Stimulated activated CD4-positive, alpha-beta T cell treated with anti-CD3 and anti-CD28 coated beads, TNF-alpha, amount 100 ng/mL, for 4 hours (primary cell): ENCODE data around the gene COL4A2.

ENCODE experiments used
- DNase-seq, 3 experiments: peaks; one replicate each; pipeline ENCODE4 v3.0.0-alpha.2; 2020; ENCODE audit warnings: low read depth in 3 of 3

Gene COL4A2

GRCh38 chr13:110322126-110322827 is 15.2 kb downstream of the COL4A2 start:
- no peak for DNase-seq

- DNase-seq = no peak
Measured at GRCh38 chr13:110322828-110323171, 15.7 kb downstream of the COL4A2 start.

GRCh38 chr13:110323172-110323891 is 16.2 kb downstream of the COL4A2 start:
- DNase-seq = no peak

- DNase-seq = no peak
Measured at GRCh38 chr13:110324026-110324749, 17.1 kb downstream of the COL4A2 start.

GRCh38 chr13:110326263-110326904 is 19.3 kb downstream of the COL4A2 start:
- no peak for DNase-seq

GRCh38 chr13:110327051-110327721 is 20.1 kb downstream of the COL4A2 start:
- DNase-seq = no peak

- DNase-seq = no peak
Measured at GRCh38 chr13:110328573-110328972, 21.5 kb downstream of the COL4A2 start.

- DNase-seq = no peak
Measured at GRCh38 chr13:110329258-110329657, 22.2 kb downstream of the COL4A2 start.

GRCh38 chr13:110329798-110330461 is 22.8 kb downstream of the COL4A2 start:
- no peak for DNase-seq

- DNase-seq = no peak
Measured at GRCh38 chr13:110330491-110331011, 23.5 kb downstream of the COL4A2 start.

GRCh38 chr13:110331362-110331761 is 24.3 kb downstream of the COL4A2 start:
- no peak for DNase-seq

- DNase-seq = no peak
Measured at GRCh38 chr13:110332750-110333149, 25.7 kb downstream of the COL4A2 start.

- no peak for DNase-seq
Measured at GRCh38 chr13:110333837-110334236, 26.8 kb downstream of the COL4A2 start.

GRCh38 chr13:110334256-110334655 is 27.2 kb downstream of the COL4A2 start:
- no peak for DNase-seq

GRCh38 chr13:110334841-110335490 is 27.9 kb downstream of the COL4A2 start:
- no peak for DNase-seq

- DNase-seq = no peak
Measured at GRCh38 chr13:110336108-110336507, 29.0 kb downstream of the COL4A2 start.

GRCh38 chr13:110336681-110337080 is 29.6 kb downstream of the COL4A2 start:
- DNase-seq = no peak

GRCh38 chr13:110337247-110337646 is 30.2 kb downstream of the COL4A2 start:
- DNase-seq = no peak

GRCh38 chr13:110338441-110339101 is 31.5 kb downstream of the COL4A2 start:
- no peak for DNase-seq

- no peak for DNase-seq
Measured at GRCh38 chr13:110339263-110339662, 32.2 kb downstream of the COL4A2 start.
